KMS-11 (cell line): ENCODE data around the gene TEAD2.

ENCODE experiments used
- H2AFZ ChIP-seq: fragments of 200-600 bp; sonication (generic); 2 replicates; pipeline ENCODE4 v1.6.1; 2016; ENCODE audit warnings: antibody characterized with exemption, mixed run types, low read depth
- H3K27ac ChIP-seq: fragments of 200-600 bp; sonication (generic); 2 replicates; pipeline ENCODE4 v1.6.1; 2016; ENCODE audit warnings: mild to moderate bottlenecking, mixed run types
- H3K27me3 ChIP-seq: fragments of 200-600 bp; sonication (generic); 2 replicates; pipeline ENCODE4 v1.6.1; 2017; ENCODE audit warnings: mild to moderate bottlenecking, low read depth, mixed run types, moderate library complexity; ENCODE audit not compliant: insufficient read depth
- H3K36me3 ChIP-seq: fragments of 200-600 bp; sonication (generic); 2 replicates; pipeline ENCODE4 v1.6.1; 2017; ENCODE audit warnings: mild to moderate bottlenecking, mixed run types; ENCODE audit not compliant: insufficient read depth
- H3K4me1 ChIP-seq: fragments of 200-600 bp; sonication (generic); 2 replicates; pipeline ENCODE4 v1.6.1; 2016; ENCODE audit warnings: mild to moderate bottlenecking, low read depth, mixed run types; ENCODE audit not compliant: poor library complexity, severe bottlenecking
- H3K4me2 ChIP-seq: fragments of 200-600 bp; sonication (generic); 2 replicates; pipeline ENCODE4 v1.7.0; 2016; ENCODE audit warnings: mild to moderate bottlenecking, mixed run types
- H3K4me3 ChIP-seq: fragments of 200-600 bp; sonication (generic); IDR thresholded peaks from 2 replicates; pipeline ENCODE4 v1.6.1; 2017; ENCODE audit warnings: low read depth, low read length, mixed read lengths; ENCODE audit not compliant: insufficient read depth
- H3K79me2 ChIP-seq: fragments of 200-600 bp; sonication (generic); 2 replicates; pipeline ENCODE4 v1.6.1; 2016; ENCODE audit warnings: low read depth, mixed run types; ENCODE audit not compliant: insufficient read depth
- H3K9ac ChIP-seq: fragments of 200-600 bp; sonication (generic); 2 replicates; pipeline ENCODE4 v1.6.1; 2016; ENCODE audit warnings: mild to moderate bottlenecking, mixed run types
- H4K20me1 ChIP-seq: fragments of 200-600 bp; sonication (generic); 2 replicates; pipeline ENCODE4 v1.6.1; 2016; ENCODE audit warnings: mild to moderate bottlenecking, mixed run types; ENCODE audit not compliant: insufficient read depth
- TF ChIP-seq, protein P1 (sequence below): fragments of 200-600 bp; sonication (generic); conservative IDR thresholded peaks from 2 replicates; pipeline ENCODE4 v1.6.1; 2017; ENCODE audit warnings: low read depth, mild to moderate bottlenecking, antibody characterized with exemption, low read length, moderate library complexity, mixed read lengths

The TEAD2 gene

GRCh38 chr19:49343123-49343522, 19.1 kb downstream of the TEAD2 start:
- H3K4me1 ChIP-seq, result no peaks in the 10 kb centered on the region
- H2AFZ ChIP-seq, result no peak overlapping the region
- no peak overlapping the region for H3K4me3 ChIP-seq
- no peaks in the 10 kb centered on the region for H4K20me1 ChIP-seq
- TF ChIP-seq, protein P1, sequence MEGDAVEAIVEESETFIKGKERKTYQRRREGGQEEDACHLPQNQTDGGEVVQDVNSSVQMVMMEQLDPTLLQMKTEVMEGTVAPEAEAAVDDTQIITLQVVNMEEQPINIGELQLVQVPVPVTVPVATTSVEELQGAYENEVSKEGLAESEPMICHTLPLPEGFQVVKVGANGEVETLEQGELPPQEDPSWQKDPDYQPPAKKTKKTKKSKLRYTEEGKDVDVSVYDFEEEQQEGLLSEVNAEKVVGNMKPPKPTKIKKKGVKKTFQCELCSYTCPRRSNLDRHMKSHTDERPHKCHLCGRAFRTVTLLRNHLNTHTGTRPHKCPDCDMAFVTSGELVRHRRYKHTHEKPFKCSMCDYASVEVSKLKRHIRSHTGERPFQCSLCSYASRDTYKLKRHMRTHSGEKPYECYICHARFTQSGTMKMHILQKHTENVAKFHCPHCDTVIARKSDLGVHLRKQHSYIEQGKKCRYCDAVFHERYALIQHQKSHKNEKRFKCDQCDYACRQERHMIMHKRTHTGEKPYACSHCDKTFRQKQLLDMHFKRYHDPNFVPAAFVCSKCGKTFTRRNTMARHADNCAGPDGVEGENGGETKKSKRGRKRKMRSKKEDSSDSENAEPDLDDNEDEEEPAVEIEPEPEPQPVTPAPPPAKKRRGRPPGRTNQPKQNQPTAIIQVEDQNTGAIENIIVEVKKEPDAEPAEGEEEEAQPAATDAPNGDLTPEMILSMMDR, result no peak
- no peak overlapping the region for H3K4me2 ChIP-seq
- no peak overlapping the region for H3K27ac ChIP-seq
- no peak overlapping the region for H3K9ac ChIP-seq
- H3K36me3 ChIP-seq, result no peaks in the 10 kb centered on the region
- no peaks in the 10 kb centered on the region for H3K79me2 ChIP-seq
- peaks cover 28% of the 10 kb centered on the region; the same call in 1 of the 2 replicates for H3K27me3 ChIP-seq

- no peaks in the 10 kb centered on the region for H4K20me1 ChIP-seq
- no peak overlapping the region for H3K4me2 ChIP-seq
- H2AFZ ChIP-seq, result no peak overlapping the region
- no peak overlapping the region for H3K9ac ChIP-seq
- TF ChIP-seq, protein P1, result no peak
- no peak overlapping the region for H3K4me3 ChIP-seq
- H3K79me2 ChIP-seq, result no peaks in the 10 kb centered on the region
- H3K27me3 ChIP-seq, result peaks cover 31% of the 10 kb centered on the region; the same call in 1 of the 2 replicates
- no peaks in the 10 kb centered on the region for H3K36me3 ChIP-seq
- H3K4me1 ChIP-seq, result no peaks in the 10 kb centered on the region
- H3K27ac ChIP-seq, result no peak overlapping the region
Observed at GRCh38 chr19:49342291-49342721, 19.9 kb downstream of the TEAD2 start.

GRCh38 chr19:49340865-49341718, 21.1 kb downstream of the TEAD2 start:
- H3K27me3 ChIP-seq, result peaks cover 34% of the 10 kb centered on the region; the same call in 1 of the 2 replicates
- H3K4me2 ChIP-seq, result no peak overlapping the region
- no peak overlapping the region for H3K9ac ChIP-seq
- no peak overlapping the region for H2AFZ ChIP-seq
- no peaks in the 10 kb centered on the region for H3K36me3 ChIP-seq
- no peak overlapping the region for H3K27ac ChIP-seq
- H3K79me2 ChIP-seq, result no peaks in the 10 kb centered on the region
- TF ChIP-seq, protein P1, result no peak
- H3K4me1 ChIP-seq, result no peaks in the 10 kb centered on the region
- H3K4me3 ChIP-seq, result no peak overlapping the region
- no peaks in the 10 kb centered on the region for H4K20me1 ChIP-seq

- Histone ChIP-seq H3K9ac (no peak overlapping the region), H3K4me2 (no peak overlapping the region), H3K36me3 (no peaks in the 10 kb centered on the region), H2AFZ (no peak overlapping the region), H3K79me2 (no peaks in the 10 kb centered on the region), H3K27me3 (peaks cover 34% of the 10 kb centered on the region; the same call in 1 of the 2 replicates), H4K20me1 (no peaks in the 10 kb centered on the region), H3K4me3 (no peak overlapping the region), H3K4me1 (peaks cover 2% of the 10 kb centered on the region), H3K27ac (no peak overlapping the region)
- TF ChIP-seq, protein P1, result no peak
Observed at GRCh38 chr19:49340069-49340864, 21.9 kb downstream of the TEAD2 start.
